CD4-positive, alpha-beta T cell treated with Interleukin-10 for 1 hour (primary cell): Measurements from ENCODE around the gene TMEM219.
"Not testable (repeated sequence)": the region's sequence is repeated elsewhere in the genome, so short reads cannot be mapped to it uniquely, and the experiment has no call there.

Experiments
- DNase-seq: peaks from one replicate; pipeline ENCODE4 v3.0.0-alpha.2; 2020

TMEM219 gene

GRCh38 chr16:29996766-29997250 lies 34.9 kb downstream of the TMEM219 start:
- DNase-seq, result no peak

- no peak for DNase-seq
Measured at GRCh38 chr16:29999605-30000004, 37.7 kb downstream of the TMEM219 start.

GRCh38 chr16:30000735-30001631 lies 39.1 kb downstream of the TMEM219 start:
- no peak for DNase-seq

GRCh38 chr16:30002614-30003346 lies 40.9 kb downstream of the TMEM219 start:
- no peak for DNase-seq

- no peak for DNase-seq
Measured at GRCh38 chr16:30003670-30004423, 42.0 kb downstream of the TMEM219 start.

- no peak for DNase-seq
Measured at GRCh38 chr16:30004424-30004776, 42.5 kb downstream of the TMEM219 start.

GRCh38 chr16:30004811-30005242 lies 42.9 kb downstream of the TMEM219 start:
- DNase-seq, result no peak

GRCh38 chr16:30005341-30006094 lies 43.6 kb downstream of the TMEM219 start:
- peak; percentile 57 for DNase-seq

GRCh38 chr16:30006095-30006473 lies 44.2 kb downstream of the TMEM219 start:
- DNase-seq, result no peak

GRCh38 chr16:30006659-30007377 lies 44.9 kb downstream of the TMEM219 start:
- DNase-seq, result no peak

GRCh38 chr16:30007378-30007895 lies 45.6 kb downstream of the TMEM219 start:
- DNase-seq, result no peak

GRCh38 chr16:30009085-30009862 lies 47.4 kb downstream of the TMEM219 start:
- no peak for DNase-seq

- no peak for DNase-seq
Measured at GRCh38 chr16:30009990-30010843, 48.3 kb downstream of the TMEM219 start.

- DNase-seq, result peak; percentile 24
Measured at GRCh38 chr16:30010844-30011713, 49.2 kb downstream of the TMEM219 start, which contains the start of gene DOC2A. DOC2A (minus strand) TSS chr16:30011027; CDS start chr16:30010222, 805 bp downstream.

GRCh38 chr16:30011714-30012504 lies 50.0 kb downstream of the TMEM219 start:
- DNase-seq, result no peak

- DNase-seq, result not testable (repeated sequence)
Measured at GRCh38 chr16:30012598-30012997, 50.7 kb downstream of the TMEM219 start.

- DNase-seq, result not testable (repeated sequence)
Measured at GRCh38 chr16:30015450-30015849, 53.6 kb downstream of the TMEM219 start.
